Stimulated activated CD8-positive, alpha-beta memory T cell treated with anti-CD3 and anti-CD28 coated beads, Interleukin-4, amount 100 ng/mL, for 24 hours (primary cell): Measurements from ENCODE around the gene COX4I2.
"Not testable (repeated sequence)": the region's sequence is repeated elsewhere in the genome, so short reads cannot be mapped to it uniquely, and the experiment has no call there.

ENCODE experiments used
- DNase-seq: peaks from one replicate; pipeline ENCODE4 v3.0.0-alpha.2; 2020; ENCODE audit warnings: low read depth

The COX4I2 gene

GRCh38 chr20:31637660-31638059, at the start of gene COX4I2:
Gene COX4I2 (plus strand): TSS chr20:31637912. CDS start chr20:31639018, 1,106 bp downstream.
- no peak for DNase-seq

GRCh38 chr20:31590717-31591225, 46.9 kb upstream of the COX4I2 start:
- DNase-seq = no peak

DNA sequence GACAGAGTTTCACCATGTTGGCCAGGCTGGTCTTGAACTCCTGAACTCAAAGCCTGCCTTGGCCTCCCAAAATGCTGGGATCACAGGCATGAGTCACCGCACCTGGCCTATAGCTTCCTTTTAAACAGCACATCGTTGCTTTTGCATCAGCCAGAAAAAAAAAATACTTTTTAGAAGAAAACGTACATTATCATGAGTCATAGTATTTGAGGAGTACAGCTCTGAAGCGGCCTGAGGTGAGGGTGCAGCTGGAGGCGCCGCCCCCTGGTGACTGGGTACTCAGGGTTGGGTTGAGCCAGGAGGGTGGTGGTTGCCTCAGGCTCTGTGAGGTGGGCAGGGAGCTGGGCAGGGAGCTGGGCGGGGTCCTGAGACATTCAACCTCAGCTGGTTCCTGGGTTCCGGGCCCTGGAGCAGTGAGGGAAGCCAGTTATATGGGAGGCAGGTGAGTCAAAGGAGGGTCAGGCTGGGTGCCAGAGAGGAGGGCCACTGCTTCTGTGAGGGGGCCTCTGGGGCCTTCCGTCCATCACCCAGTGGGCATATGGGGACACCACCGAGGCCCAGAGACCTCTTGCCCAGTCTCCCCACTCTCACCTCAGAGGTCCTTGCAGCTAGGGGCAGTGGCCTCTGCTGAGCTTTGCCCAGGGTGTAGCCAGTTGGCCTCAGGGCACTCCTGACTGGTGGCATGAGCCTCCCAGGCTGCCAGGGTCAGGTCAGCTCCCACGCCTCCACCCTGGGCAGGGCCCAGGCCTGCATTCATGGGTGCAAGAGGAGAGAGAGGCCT, 44.3 kb upstream of the COX4I2 start:
- DNase-seq = no peak

DNA sequence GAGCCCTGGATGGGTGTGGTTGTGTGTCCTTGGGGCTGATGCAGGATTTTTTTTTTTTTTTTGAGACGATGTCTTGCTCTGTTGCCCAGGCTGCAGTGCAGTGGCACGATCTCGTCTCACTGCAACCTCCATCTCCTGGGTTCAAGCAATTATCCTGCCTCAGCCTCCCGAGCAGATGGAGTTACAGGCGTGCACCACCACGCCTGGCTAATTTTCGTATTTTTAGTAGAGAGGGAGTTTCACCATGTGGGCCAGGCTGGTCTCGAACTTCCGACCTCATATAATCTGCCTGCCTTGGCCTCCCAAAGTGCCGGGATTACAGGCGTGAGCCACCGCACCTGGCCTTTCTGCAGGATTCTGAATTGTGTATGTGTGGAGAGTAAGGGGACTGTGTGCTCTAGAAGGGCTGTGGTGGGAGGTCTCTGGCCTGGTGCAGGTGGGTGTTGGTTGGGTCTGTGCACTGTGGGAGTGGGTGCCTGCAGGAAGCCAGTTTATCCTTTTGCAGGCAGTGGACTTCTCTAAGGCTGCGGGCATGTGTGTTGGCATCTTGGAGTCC, 43.6 kb upstream of the COX4I2 start:
- no peak for DNase-seq

DNA sequence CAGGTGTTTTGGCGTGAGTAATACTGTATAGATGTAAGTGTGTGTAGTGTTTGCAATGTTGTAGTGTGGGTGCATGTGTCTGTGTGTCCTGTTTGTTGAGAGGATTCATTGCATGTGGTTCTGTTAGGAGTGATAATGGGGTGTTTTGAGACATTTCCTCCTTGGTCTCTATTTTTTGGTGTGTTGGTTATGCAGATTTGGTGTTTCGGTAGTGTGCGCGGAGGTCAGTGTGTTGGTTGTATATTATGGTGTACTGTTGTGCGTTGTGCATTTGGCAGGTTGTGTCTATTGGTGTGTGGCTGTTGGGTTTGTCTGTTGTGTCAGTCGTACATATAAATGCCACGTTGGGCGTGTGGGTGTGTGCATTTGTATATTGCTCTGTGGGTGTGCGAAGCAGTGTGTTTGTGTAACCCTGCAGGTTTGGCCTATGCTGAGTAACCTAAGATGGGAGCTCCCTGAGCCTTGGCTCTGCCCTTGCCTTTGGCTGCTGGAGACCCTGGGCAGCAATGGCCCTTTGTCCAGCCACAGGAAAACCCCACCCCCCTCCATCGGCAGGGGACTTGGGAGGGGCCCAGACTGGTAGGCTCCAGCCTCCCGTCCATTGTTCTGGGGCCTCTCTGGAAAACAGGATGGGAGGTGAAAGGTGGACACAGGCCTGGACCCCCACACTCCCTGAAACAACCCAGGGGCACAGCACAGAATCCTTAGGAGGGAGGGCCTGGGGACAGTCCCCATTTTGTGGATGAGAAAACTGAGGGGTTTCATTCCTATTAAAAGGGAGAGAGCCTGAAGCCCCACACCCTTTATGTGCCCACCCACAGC, 42.9 kb upstream of the COX4I2 start:
- no peak for DNase-seq

DNA sequence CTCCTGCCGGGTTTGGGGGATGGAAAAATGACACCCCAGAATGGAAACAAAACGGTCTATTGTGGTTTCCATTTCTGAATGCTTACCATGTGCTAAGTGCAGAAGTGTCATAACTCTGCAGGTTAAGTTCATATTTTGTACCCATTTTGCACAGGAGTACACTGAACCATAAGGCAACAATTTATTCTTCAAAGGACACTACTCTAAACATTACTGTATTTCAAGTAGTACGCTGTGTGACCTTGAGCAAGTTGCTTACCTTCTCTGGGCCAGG, 42.4 kb upstream of the COX4I2 start:
- DNase-seq = no peak

DNA sequence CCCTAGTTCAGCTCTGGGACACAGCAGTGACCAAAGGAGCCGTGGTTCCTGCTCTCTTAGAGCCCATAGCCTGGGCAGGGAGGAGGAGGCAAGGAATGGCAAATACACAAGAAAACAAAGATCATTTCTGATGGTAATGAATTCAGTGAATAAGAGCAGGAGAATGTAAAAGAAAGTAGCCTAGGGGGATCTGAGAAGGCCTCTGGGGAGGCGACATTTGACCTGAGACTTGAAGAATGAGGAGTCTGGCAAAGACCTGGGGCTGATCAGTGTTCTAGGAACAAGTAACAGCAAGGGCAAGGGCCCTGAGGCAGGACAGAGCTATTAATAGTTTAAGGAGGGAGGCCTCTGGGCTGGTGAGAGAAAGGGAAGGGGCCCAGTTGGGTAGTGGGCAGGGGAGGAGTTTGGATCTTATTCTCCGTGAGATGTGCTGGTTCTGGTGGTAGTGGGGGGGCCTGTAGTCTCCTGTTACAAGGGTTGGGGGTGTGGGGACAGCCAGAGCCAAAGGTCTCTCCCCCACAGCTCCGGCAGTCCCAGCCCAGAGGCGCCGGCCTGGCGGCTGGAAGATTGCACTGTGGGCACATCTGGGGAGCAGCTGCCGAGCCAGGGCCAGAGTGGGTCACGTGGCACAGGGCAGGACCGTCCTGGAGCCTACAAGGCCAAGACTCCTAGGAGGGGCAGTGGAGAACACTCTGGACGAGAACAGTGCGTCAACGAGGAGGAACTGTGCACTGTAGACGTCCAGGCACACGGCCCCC, 41.9 kb upstream of the COX4I2 start:
- no peak for DNase-seq

- DNase-seq = not testable (repeated sequence)
Measured at GRCh38 chr20:31596412-31596715, 41.3 kb upstream of the COX4I2 start.

DNA sequence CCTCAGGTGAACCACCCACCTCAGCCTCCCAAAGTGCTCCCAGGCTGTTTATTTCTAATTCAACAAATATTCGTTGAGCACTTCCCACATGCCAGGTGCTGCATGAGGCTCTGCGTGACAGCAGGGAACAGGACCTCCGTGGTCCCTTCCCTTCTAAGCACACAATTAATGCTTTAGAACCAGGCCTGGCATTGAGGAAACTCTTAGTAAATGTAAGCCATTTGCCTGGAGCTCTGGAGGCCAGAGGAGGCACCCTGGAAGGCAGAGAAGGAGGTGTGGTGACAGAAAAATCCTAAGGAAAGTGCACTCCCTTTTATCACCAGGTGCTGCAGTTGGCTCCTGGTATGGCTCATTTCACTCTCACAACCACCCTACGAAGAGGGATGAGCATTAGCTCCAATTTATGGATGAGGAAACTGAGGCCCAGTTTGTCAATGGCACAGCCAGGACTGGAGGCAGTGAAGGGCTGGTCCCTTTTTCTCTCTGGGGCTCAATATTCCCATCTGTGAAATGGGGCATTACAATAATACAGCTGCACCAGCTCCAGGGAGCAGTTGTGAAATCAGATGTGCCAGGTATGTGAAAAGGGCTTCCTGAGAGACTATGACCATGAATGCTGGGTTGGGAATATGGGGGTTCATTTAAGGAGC, 40.8 kb upstream of the COX4I2 start:
- no peak for DNase-seq

DNA sequence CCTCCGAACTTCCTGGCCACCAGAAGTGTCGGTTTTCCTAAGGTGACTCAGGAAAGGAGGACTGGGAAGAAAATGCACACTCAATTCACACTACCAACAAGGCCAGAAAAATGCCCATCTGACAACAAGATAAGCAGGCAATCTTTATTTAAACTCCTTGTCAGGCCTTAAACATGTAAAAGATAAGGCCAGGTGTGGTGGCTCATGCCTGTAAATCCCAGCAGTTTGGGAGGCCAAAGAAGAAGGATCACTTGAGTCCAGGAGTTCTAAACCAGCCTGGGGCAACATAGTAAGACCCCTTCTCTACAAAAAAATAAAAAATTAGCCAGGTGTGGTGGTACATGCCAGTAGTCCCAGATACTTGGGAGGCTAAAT, 40.2 kb upstream of the COX4I2 start:
- DNase-seq = no peak

DNA sequence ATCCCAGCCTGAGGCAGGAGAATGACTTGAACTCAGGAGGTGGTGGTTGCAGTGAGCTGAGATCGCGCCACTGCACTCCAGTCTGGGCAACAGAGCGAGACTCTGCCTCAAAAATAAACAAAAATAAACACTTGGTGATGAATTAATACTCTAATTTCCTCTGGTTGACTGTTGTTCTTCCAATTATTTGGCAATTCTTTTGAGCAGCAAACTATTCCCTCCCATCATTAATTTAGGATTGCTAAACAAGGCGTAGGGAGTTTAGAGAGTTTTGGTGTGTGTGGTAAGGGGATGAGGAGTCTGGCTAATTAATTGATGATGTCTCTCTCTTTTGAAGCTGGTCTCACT, 35.3 kb upstream of the COX4I2 start:
- DNase-seq = no peak

GRCh38 chr20:31602779-31603441, 34.8 kb upstream of the COX4I2 start:
- DNase-seq = no peak

GRCh38 chr20:31603822-31604566, 33.7 kb upstream of the COX4I2 start:
- DNase-seq = peak; percentile 68

- DNase-seq = no peak
Measured at GRCh38 chr20:31604567-31605030, 33.1 kb upstream of the COX4I2 start.

DNA sequence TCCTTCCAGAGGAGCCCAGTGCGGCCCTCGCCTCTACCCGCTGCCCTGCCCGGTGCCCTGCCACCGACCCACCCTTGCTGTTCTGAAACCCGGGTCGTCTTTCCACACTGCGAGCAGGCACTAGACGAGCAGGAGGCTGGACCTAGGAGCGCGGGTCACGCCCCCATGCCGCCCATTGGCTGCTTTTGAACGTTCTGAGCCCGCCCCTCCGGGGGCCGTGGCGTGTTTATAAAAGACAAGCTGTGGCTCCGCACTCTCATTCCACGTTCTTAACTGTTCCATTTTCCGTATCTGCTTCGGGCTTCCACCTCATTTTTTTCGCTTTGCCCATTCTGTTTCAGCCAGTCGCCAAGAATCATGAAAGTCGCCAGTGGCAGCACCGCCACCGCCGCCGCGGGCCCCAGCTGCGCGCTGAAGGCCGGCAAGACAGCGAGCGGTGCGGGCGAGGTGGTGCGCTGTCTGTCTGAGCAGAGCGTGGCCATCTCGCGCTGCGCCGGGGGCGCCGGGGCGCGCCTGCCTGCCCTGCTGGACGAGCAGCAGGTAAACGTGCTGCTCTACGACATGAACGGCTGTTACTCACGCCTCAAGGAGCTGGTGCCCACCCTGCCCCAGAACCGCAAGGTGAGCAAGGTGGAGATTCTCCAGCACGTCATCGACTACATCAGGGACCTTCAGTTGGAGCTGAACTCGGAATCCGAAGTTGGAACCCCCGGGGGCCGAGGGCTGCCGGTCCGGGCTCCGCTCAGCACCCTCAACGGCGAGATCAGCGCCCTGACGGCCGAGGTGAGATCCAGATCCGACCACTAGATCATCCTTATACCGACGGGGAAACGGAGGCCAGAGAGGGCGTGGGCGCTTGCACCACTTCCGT, 32.4 kb upstream of the COX4I2 start, which contains the start of gene ID1:
Gene ID1, plus strand, starts transcription at position 259 of the 871 bp plus-strand sequence. Its CDS starts 99 bp downstream, at position 358.
- peak; percentile 80 for DNase-seq

DNA sequence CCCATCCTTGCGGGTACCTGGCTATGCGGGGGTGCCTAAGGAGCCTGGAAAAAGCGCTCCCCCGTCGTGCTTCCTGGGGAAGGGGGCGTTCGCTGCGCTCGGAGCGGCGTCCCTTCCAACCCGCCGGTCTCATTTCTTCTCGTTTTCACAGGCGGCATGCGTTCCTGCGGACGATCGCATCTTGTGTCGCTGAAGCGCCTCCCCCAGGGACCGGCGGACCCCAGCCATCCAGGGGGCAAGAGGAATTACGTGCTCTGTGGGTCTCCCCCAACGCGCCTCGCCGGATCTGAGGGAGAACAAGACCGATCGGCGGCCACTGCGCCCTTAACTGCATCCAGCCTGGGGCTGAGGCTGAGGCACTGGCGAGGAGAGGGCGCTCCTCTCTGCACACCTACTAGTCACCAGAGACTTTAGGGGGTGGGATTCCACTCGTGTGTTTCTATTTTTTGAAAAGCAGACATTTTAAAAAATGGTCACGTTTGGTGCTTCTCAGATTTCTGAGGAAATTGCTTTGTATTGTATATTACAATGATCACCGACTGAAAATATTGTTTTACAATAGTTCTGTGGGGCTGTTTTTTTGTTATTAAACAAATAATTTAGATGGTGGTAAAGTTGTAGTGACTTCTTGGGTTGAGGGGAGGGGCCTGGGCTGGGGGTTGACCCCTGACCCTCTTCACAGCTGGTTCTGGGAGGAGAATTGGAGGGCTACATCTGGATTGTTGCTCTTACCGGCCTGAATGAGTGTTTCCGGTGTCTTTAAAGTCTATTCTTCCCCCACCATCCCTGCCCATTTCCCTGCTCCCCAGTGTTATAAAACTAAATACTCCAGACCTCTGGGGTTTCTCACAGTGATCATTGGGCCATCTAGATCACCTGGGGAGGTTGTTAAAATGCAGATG, 31.6 kb upstream of the COX4I2 start:
- DNase-seq = no peak

DNA sequence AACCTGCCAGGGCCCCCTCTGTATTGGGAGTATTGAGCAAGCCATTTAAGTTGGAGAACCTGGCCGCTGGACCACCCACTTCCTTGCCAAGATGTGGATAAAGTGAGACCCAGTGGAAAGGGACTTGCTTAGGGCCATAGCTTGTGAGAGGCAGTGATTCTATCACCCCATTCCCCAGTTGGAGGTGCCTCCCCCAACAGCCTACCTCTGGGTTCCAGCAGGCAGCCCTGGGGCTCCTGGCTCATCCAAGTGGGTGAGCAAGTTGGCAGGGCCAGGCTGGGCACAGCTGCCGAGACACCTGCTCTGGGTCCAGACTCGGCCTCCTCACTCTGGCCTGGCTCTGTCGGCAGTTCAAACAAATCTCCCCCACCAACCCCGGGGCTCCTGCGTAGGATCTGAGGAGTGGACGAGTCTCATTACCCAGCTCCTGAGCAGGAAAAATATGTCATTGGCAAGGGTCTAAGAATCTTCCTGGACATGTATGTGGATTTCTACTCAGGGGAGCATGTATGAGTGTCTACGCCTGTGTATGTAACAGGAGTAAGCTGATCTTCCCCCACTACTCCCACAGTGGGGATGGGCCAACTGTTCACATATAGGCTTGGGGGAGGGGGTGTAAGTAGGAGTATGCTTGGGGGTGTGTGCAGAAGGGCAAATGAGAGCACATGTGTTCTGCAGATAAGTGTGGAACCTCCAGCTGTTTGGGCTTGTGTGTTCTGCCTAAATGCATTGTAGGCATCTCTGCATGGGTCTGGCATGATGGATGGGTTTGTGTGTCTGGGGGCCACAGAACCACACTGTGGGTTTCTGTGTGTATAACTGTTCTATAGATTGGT, 30.7 kb upstream of the COX4I2 start:
- no peak for DNase-seq
